ENCODE measurements around the gene HOXD4. TPM values are rescaled to one million over a fixed set of nuclear protein-coding genes. Genes with fewer than 3 reads are reported as not detected.

The HOXD4 gene
- total RNA-seq, 4 donors from 2014 or later: 1.9 to 3.1 TPM; not detected in 2

DNA sequence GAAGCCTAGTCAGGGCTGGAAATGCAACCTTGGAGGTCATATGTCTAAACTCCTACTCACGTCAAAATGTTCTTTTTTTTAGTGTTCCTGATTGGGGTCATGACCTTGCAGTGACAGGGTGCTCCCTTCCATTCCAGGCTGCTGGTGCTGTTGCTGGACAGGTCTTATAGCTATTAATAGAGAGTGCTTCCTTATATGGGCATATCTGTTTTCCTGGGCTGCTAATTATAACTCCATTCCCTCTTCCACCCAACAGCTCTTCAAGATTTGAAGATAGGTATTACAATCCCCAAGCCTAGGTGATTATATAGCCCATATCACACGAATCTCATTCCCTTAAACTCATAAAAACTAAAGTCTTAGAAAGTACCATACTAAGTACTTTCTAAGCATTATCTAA, 18.4 kb downstream of the HOXD4 start:
- Histone ChIP-seq H3K9me3 (no peaks in the 10 kb centered on the region), H3K27me3 (peaks cover 95% of the 10 kb centered on the region), H3K36me3 (no peaks in the 10 kb centered on the region), H3K27ac (no peak overlapping the region), H3K4me3 (no peak overlapping the region), H3K4me1 (peaks cover 15% of the 10 kb centered on the region)
- 89% methylated on average over 2 of the region's 2 CpGs for WGBS
- TF ChIP-seq, protein P1, sequence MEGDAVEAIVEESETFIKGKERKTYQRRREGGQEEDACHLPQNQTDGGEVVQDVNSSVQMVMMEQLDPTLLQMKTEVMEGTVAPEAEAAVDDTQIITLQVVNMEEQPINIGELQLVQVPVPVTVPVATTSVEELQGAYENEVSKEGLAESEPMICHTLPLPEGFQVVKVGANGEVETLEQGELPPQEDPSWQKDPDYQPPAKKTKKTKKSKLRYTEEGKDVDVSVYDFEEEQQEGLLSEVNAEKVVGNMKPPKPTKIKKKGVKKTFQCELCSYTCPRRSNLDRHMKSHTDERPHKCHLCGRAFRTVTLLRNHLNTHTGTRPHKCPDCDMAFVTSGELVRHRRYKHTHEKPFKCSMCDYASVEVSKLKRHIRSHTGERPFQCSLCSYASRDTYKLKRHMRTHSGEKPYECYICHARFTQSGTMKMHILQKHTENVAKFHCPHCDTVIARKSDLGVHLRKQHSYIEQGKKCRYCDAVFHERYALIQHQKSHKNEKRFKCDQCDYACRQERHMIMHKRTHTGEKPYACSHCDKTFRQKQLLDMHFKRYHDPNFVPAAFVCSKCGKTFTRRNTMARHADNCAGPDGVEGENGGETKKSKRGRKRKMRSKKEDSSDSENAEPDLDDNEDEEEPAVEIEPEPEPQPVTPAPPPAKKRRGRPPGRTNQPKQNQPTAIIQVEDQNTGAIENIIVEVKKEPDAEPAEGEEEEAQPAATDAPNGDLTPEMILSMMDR (IDR thresholded peaks at IDR 0.05): no peak
- TF ChIP-seq POLR2A (IDR thresholded peaks at IDR 0.05): no peak
- no peak for TF ChIP-seq POLR2AphosphoS5 (IDR thresholded peaks at IDR 0.05)
- TF ChIP-seq EP300 (IDR thresholded peaks at IDR 0.05): no peak
- no peak for DNase-seq (ENCODE audit: low spot score in 2 of 2)

DNA sequence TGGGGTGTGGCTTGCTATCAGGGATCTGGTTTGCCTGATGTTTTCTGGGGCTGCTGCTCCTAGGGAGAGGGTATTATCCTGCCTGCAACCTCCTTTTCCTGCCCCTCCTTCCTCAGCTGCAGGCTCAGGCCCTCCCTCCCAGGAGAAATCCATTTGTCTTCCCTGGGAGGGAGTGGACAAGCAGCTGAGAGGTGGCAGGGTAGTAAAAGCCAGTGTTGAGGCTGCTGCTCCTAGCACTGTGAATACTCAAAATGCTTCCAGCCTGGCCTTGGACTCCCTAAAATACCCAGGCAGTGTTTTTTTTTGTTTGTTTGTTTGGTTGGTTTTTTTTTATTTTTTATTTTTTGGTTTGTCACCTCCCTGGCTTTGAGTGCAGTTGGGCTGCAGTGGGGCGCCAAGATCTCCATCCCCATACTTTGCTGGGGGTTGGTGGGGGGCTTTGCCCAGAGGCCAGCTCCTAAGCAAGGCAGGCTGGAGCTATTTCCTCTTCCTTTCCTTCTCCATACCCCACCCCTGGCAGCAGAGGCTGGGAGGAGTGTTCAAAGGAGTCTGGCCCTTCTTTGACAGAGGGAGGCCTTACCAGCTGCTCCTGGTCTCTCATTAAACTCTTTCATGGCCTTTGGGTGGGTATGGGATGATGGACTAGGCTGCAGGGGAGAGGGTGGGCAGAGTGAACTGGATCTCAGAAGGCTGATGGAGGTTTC, 19.4 kb downstream of the HOXD4 start:
- H3K4me3 ChIP-seq: no peak overlapping the region
- 92% methylated on average over 1 of the region's 1 CpG for WGBS
- H3K4me1 ChIP-seq: peaks cover 13% of the 10 kb centered on the region
- H3K36me3 ChIP-seq: no peaks in the 10 kb centered on the region
- H3K27ac ChIP-seq: no peak overlapping the region
- DNase-seq (ENCODE audit: low spot score in 2 of 2): no peak
- H3K9me3 ChIP-seq: no peaks in the 10 kb centered on the region
- peaks cover 95% of the 10 kb centered on the region for H3K27me3 ChIP-seq
- TF ChIP-seq POLR2A (IDR thresholded peaks at IDR 0.05): no peak
- TF ChIP-seq POLR2AphosphoS5 (IDR thresholded peaks at IDR 0.05): no peak
- no peak for TF ChIP-seq EP300 (IDR thresholded peaks at IDR 0.05)
- TF ChIP-seq, protein P1 (IDR thresholded peaks at IDR 0.05): no peak

DNA sequence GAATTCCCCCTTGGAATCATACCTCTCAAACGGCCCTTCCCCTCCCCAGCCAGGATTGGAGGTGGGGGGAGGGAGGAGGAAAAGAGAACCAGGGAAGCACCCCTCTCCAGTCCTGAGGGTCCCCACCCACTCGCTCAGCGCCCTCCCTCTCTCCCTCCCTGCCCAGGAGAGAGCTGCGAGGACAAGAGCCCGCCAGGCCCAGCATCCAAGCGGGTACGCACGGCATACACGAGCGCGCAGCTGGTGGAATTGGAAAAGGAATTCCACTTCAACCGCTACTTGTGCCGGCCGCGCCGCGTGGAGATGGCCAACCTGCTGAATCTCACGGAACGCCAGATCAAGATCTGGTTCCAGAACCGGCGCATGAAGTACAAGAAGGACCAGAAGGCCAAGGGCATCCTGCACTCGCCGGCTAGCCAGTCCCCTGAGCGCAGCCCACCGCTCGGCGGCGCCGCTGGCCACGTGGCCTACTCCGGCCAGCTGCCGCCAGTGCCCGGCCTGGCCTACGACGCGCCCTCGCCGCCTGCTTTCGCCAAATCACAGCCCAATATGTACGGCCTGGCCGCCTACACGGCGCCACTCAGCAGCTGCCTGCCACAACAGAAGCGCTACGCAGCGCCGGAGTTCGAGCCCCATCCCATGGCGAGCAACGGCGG, 20.1 kb downstream of the HOXD4 start:
- Histone ChIP-seq H3K4me3 (no peak overlapping the region), H3K27me3 (peaks cover 96% of the 10 kb centered on the region), H3K9me3 (no peaks in the 10 kb centered on the region), H3K4me1 (peaks cover 13% of the 10 kb centered on the region), H3K36me3 (no peaks in the 10 kb centered on the region), H3K27ac (no peak overlapping the region)
- no peak for TF ChIP-seq EP300 (IDR thresholded peaks at IDR 0.05)
- TF ChIP-seq POLR2A (IDR thresholded peaks at IDR 0.05): no peak
- no peak for TF ChIP-seq POLR2AphosphoS5 (IDR thresholded peaks at IDR 0.05)
- TF ChIP-seq, protein P1 (IDR thresholded peaks at IDR 0.05): no peak
- DNase-seq (ENCODE audit: low spot score in 2 of 2): no peak
- 50% methylated on average over 16 of the region's 51 CpGs for WGBS

DNA sequence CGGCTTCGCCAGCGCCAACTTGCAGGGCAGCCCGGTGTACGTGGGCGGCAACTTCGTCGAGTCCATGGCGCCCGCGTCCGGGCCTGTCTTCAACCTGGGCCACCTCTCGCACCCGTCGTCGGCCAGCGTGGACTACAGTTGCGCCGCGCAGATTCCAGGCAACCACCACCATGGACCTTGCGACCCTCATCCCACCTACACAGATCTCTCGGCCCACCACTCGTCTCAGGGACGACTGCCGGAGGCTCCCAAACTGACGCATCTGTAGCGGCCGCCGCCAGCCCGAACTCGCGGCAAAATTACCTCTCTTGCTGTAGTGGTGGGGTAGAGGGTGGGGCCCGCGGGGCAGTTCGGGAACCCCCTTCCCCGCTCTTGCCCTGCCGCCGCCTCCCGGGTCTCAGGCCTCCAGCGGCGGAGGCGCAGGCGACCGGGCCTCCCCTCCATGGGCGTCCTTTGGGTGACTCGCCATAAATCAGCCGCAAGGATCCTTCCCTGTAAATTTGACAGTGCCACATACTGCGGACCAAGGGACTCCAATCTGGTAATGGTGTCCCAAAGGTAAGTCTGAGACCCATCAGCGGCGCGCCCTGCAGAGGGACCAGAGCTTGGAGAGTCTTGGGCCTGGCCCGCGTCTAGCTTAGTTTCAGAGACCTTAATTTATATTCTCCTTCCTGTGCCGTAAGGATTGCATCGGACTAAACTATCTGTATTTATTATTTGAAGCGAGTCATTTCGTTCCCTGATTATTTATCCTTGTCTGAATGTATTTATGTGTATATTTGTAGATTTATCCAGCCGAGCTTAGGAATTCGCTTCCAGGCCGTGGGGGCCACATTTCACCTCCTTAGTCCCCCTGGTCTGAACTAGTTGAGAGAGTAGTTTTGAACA, 20.9 kb downstream of the HOXD4 start:
- WGBS: 64% methylated on average over 36 of the region's 60 CpGs
- Histone ChIP-seq H3K9me3 (no peaks in the 10 kb centered on the region), H3K27ac (no peak overlapping the region), H3K4me1 (peaks cover 13% of the 10 kb centered on the region), H3K36me3 (no peaks in the 10 kb centered on the region), H3K27me3 (peaks cover 95% of the 10 kb centered on the region), H3K4me3 (no peak overlapping the region)
- TF ChIP-seq, protein P1 (IDR thresholded peaks at IDR 0.05): no peak
- no peak for TF ChIP-seq POLR2A (IDR thresholded peaks at IDR 0.05)
- no peak for TF ChIP-seq EP300 (IDR thresholded peaks at IDR 0.05)
- TF ChIP-seq POLR2AphosphoS5 (IDR thresholded peaks at IDR 0.05): no peak
- no peak for DNase-seq (ENCODE audit: low spot score in 2 of 2)

All from suprapubic skin (tissue), 4 donors.